HG03196 (cell line): ENCODE measurements around the gene CDC42BPG.
A peak's percentile ranks its signal among the peaks of the same experiment; 100 is the strongest.

Experiments
- ATAC-seq: cut with Tn5 transposase; IDR thresholded peaks from one replicate; pipeline ENCODE4 v1.9.1; 2021; ENCODE audit not compliant: unreplicated experiment

Gene CDC42BPG

GRCh38 chr11:64878494-64879243 is 34.2 kb upstream of the CDC42BPG start, which contains the start of gene EHD1:
Gene EHD1 (minus strand): TSS chr11:64878621. CDS start chr11:64878464, 157 bp downstream.
- ATAC-seq, result peak; percentile 62

- peak; percentile 17 for ATAC-seq
Observed at GRCh38 chr11:64878223-64878493, 33.7 kb upstream of the CDC42BPG start.

GRCh38 chr11:64877390-64878222 is 33.2 kb upstream of the CDC42BPG start:
- ATAC-seq, result no peak

GRCh38 chr11:64876835-64877341 is 32.4 kb upstream of the CDC42BPG start:
- ATAC-seq, result no peak

GRCh38 chr11:64876229-64876750 is 31.8 kb upstream of the CDC42BPG start:
- ATAC-seq, result no peak

GRCh38 chr11:64875369-64876228 is 31.1 kb upstream of the CDC42BPG start:
- no peak for ATAC-seq

GRCh38 chr11:64874308-64875240 is 30.1 kb upstream of the CDC42BPG start:
- ATAC-seq, result no peak

- ATAC-seq, result no peak
Observed at GRCh38 chr11:64872790-64873488, 28.5 kb upstream of the CDC42BPG start.

GRCh38 chr11:64871492-64871891 is 27.0 kb upstream of the CDC42BPG start:
- no peak for ATAC-seq

- ATAC-seq, result no peak
Observed at GRCh38 chr11:64870893-64871466, 26.5 kb upstream of the CDC42BPG start.

GRCh38 chr11:64870176-64870892 is 25.9 kb upstream of the CDC42BPG start:
- no peak for ATAC-seq

GRCh38 chr11:64869571-64870175 is 25.2 kb upstream of the CDC42BPG start:
- no peak for ATAC-seq

- ATAC-seq, result no peak
Observed at GRCh38 chr11:64868904-64869570, 24.6 kb upstream of the CDC42BPG start.

GRCh38 chr11:64867748-64868462 is 23.5 kb upstream of the CDC42BPG start:
- no peak for ATAC-seq

GRCh38 chr11:64866173-64866491 is 21.7 kb upstream of the CDC42BPG start:
- no peak for ATAC-seq

- ATAC-seq, result peak; percentile 34
Observed at GRCh38 chr11:64865286-64866172, 21.1 kb upstream of the CDC42BPG start.
